ENCODE data around the gene ATP13A3. TPM values are rescaled to one million over a fixed set of nuclear protein-coding genes. Genes with fewer than 3 reads are reported as not detected.

The ATP13A3 gene
- total and polyA plus RNA-seq, 9 of the 15 experiments (the other 6 are each of a cell fraction or from before 2014, with no cell fraction given), result 16.6 to 135 (median 86.6) TPM

DNA sequence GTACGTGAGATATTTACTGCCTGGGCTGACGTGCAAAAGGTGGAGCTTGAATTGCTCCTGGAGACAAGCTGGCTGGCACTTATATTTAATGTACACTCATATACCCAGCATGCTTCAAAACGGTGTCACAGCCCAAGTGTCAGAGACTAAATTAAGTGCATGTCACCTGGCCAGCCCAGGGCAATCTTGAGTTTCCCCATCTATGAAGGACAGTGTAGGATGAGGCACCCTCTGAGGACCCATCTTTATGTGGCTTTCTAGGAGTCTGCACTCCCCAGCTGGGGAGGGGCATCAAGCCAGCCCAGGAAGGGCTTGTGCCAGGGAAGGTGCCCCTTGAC is 122.5 kb downstream of the ATP13A3 start:
- H3K4me3 ChIP-seq, result no peak overlapping the region
- H3K9me1 ChIP-seq (ENCODE audit: control insufficient read depth, insufficient read depth, low read length), result no peaks in the 10 kb centered on the region
- no peak for ATAC-seq
- H3K27me3 ChIP-seq (ENCODE audit: control insufficient read depth in 2 of 2, insufficient read depth in 2 of 2, low read length in 2 of 2), result peaks cover 70 to 93% of the 10 kb centered on the region in 2 experiments
- no peak for DNase-seq (ENCODE audit: extremely low read depth in 1 of 4, low spot score in 3 of 4)
- intact Hi-C loops (cut with micrococcal nuclease) (no loop called here), in situ Hi-C loops (cut with MboI) (no loop called here)
- H3K9me3 ChIP-seq (replicated peaks; ENCODE audit: control insufficient read depth, insufficient read depth, low read depth, low read length), result no peaks in the 10 kb centered on the region
- no peaks in the 10 kb centered on the region for H3K36me3 ChIP-seq (ENCODE audit: control insufficient read depth, insufficient read depth, low read length)
- POLR2A ChIA-PET, result interaction anchor here (0.9 to 1.5 kb wide), 2 partner anchors 9 to 32 kb away, joined by 3 to 6 read pairs; no protein-coding TSS in a partner anchor
- CTCF ChIA-PET (ENCODE audit: low intra/inter-chr PET ratio), result no interaction called here
- no peak overlapping the region for H3K27ac ChIP-seq (ENCODE audit: extremely low read depth, low read depth, low read length)
- no peak overlapping the region for H3K9ac ChIP-seq (ENCODE audit: insufficient read depth in 1 of 2, low read depth in 2 of 2, low read length in 2 of 2)
- H2AFZ ChIP-seq (ENCODE audit: low read depth, low read length), result no peak overlapping the region
- 0% methylated on average over 3 of the region's 3 CpGs for WGBS (ENCODE audit: insufficient coverage, low coverage, missing lambda C conversion rate)
- FAIRE-seq, result no peak
- H4K20me1 ChIP-seq (replicated peaks; ENCODE audit: control insufficient read depth, insufficient read depth, low read length), result 0 out of 2 replicates have a peak, but pooled peaks cover 7% of the 10 kb centered on the region
- no peaks in the 10 kb centered on the region for H3K79me2 ChIP-seq (ENCODE audit: control insufficient read depth, insufficient read depth, low read length)
- no peaks in the 10 kb centered on the region; a peak in 2 of 5 replicates for H3K4me1 ChIP-seq (replicated peaks in 1 of 2; ENCODE audit: control insufficient read depth in 2 of 2, insufficient read depth in 2 of 2, low read length in 2 of 2)
- no peak for TF ChIP-seq MEF2A (IDR thresholded peaks at IDR 0.05; ENCODE audit: control insufficient read depth, low read depth, low read length)
- TF ChIP-seq HMGN3 (IDR thresholded peaks at IDR 0.05; ENCODE audit: borderline replicate concordance, extremely low read depth, insufficient read length, low read depth, low read length), result no peak
- no peak for TF ChIP-seq FOXJ2 (tag; IDR thresholded peaks at IDR 0.05)
- no peak for TF ChIP-seq NR2C1 (IDR thresholded peaks at IDR 0.05)
- no peak for TF ChIP-seq NR2C1 (tag; IDR thresholded peaks at IDR 0.05)
- TF ChIP-seq GMEB1 (CRISPR knock-in tag; IDR thresholded peaks at IDR 0.05), result no peak
- TF ChIP-seq NCOR1 (IDR thresholded peaks at IDR 0.05), result no peak
- TF ChIP-seq YBX1 (IDR thresholded peaks at IDR 0.05), result no peak
- TF ChIP-seq CEBPZ (IDR thresholded peaks at IDR 0.05; ENCODE audit: borderline replicate concordance, low read depth, low read length), result no peak
- no peak for TF ChIP-seq HDGF (IDR thresholded peaks at IDR 0.05)
- no TSS peak for BruUV-seq (replicated peaks)
- no peak overlapping the region for H3K4me2 ChIP-seq (ENCODE audit: insufficient read depth, low read length)
